ENCODE measurements around the gene NOL4L.

DNA sequence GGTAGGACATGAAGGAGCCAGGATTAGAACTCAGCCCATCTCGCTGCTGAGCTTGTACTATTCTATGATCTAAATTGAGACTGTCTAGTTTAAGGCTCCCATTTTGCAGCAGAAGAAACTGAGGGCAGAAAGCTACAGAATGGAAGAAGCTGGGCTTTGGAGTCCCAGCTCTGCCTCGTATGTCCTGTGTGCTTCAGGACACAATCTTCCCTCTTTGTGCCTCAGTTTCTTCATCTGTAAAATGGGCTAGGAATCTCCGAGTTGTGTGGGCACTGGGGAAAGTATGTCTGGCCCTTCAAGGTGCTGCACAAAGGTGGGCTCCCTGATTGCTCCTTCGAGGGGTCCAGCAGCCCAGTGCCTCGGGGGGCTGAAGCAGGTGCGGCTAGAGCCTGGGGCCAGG, 20.7 kb downstream of the NOL4L start:
- TF ChIP-seq, protein P1, sequence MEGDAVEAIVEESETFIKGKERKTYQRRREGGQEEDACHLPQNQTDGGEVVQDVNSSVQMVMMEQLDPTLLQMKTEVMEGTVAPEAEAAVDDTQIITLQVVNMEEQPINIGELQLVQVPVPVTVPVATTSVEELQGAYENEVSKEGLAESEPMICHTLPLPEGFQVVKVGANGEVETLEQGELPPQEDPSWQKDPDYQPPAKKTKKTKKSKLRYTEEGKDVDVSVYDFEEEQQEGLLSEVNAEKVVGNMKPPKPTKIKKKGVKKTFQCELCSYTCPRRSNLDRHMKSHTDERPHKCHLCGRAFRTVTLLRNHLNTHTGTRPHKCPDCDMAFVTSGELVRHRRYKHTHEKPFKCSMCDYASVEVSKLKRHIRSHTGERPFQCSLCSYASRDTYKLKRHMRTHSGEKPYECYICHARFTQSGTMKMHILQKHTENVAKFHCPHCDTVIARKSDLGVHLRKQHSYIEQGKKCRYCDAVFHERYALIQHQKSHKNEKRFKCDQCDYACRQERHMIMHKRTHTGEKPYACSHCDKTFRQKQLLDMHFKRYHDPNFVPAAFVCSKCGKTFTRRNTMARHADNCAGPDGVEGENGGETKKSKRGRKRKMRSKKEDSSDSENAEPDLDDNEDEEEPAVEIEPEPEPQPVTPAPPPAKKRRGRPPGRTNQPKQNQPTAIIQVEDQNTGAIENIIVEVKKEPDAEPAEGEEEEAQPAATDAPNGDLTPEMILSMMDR (IDR thresholded peaks at IDR 0.05; ENCODE audit: insufficient read depth, low read length, poor library complexity, severe bottlenecking) = no peak
- TF ChIP-seq EZH2phosphoT487 (conservative IDR thresholded peaks at IDR 0.05; ENCODE audit: low read length) = no peak
